HG03575 (cell line): ENCODE data around the gene WBP1.
"Not testable (repeated sequence)": the region's sequence is repeated elsewhere in the genome, so short reads cannot be mapped to it uniquely, and the experiment has no call there.

Experiments
- ATAC-seq: cut with Tn5 transposase; IDR thresholded peaks from one replicate; pipeline ENCODE4 v1.9.1; 2021; ENCODE audit not compliant: unreplicated experiment, insufficient number of reproducible peaks, low FRiP score; ENCODE audit errors: extremely low read depth

The WBP1 gene

GRCh38 chr2:74444498-74445318, 13.5 kb upstream of the WBP1 start:
- ATAC-seq: no peak

- no peak for ATAC-seq
Measured at GRCh38 chr2:74447230-74447999, 10.8 kb upstream of the WBP1 start.

- ATAC-seq: no peak
Measured at GRCh38 chr2:74448771-74449170, 9.5 kb upstream of the WBP1 start.

GRCh38 chr2:74450570-74451190, 7.6 kb upstream of the WBP1 start:
- no peak for ATAC-seq

- ATAC-seq: peak; percentile 38
Measured at GRCh38 chr2:74454654-74455511, 3.4 kb upstream of the WBP1 start, which contains the start of gene INO80B. Gene INO80B, plus strand, starts transcription at chr2:74455087. Its CDS starts 30 bp downstream, at chr2:74455117.

- no peak for ATAC-seq
Measured at GRCh38 chr2:74457129-74457548, 1.1 kb upstream of the WBP1 start.

- ATAC-seq: peak; percentile 1
Measured at GRCh38 chr2:74457549-74458131, 598 bp upstream of the WBP1 start.

- ATAC-seq: no peak
Measured at GRCh38 chr2:74458938-74459363, 713 bp downstream of the WBP1 start.

GRCh38 chr2:74459503-74460118, 1.4 kb downstream of the WBP1 start:
- ATAC-seq: not testable (repeated sequence)

GRCh38 chr2:74460187-74460586, 1.9 kb downstream of the WBP1 start:
- ATAC-seq: not testable (repeated sequence)

- ATAC-seq: no peak
Measured at GRCh38 chr2:74461187-74462053, 3.2 kb downstream of the WBP1 start.

- no peak for ATAC-seq
Measured at GRCh38 chr2:74462054-74462785, 4.0 kb downstream of the WBP1 start.

- no peak for ATAC-seq
Measured at GRCh38 chr2:74462786-74463105, 4.5 kb downstream of the WBP1 start.

GRCh38 chr2:74464406-74464805, 6.2 kb downstream of the WBP1 start:
- ATAC-seq: no peak

GRCh38 chr2:74470742-74471141, 12.5 kb downstream of the WBP1 start:
- not testable (repeated sequence) for ATAC-seq

GRCh38 chr2:74471332-74472065, 13.3 kb downstream of the WBP1 start:
- no peak for ATAC-seq
